ENCODE results near the gene RO60. TPM values are rescaled to one million over a fixed set of nuclear protein-coding genes. Genes with fewer than 3 reads are reported as not detected.

RO60 gene
- total and polyA plus RNA-seq, 2 of the 13 experiments (the other 11 are each of a cell fraction or from before 2014, with no cell fraction given) = 20.3 to 53.7 TPM

DNA sequence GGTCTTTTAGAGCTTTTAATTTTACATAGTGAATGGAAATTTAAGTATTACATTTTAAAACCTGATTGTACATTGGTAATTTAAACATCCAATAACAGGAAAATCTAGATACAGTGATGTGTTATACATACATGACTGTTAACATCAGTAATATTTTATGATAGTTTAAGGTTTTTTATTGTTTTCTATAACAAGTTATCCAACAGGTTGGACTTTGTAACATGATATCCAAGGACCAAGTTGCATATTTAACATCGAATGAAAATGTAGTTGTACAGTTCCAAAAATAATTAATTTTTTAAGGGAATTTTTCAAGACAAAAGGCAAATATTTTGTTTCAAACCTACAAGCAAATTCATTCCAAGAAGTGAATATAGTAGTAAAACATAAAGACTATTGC, 31.5 kb downstream of the RO60 start (continued):
- TF ChIP-seq, protein P1, sequence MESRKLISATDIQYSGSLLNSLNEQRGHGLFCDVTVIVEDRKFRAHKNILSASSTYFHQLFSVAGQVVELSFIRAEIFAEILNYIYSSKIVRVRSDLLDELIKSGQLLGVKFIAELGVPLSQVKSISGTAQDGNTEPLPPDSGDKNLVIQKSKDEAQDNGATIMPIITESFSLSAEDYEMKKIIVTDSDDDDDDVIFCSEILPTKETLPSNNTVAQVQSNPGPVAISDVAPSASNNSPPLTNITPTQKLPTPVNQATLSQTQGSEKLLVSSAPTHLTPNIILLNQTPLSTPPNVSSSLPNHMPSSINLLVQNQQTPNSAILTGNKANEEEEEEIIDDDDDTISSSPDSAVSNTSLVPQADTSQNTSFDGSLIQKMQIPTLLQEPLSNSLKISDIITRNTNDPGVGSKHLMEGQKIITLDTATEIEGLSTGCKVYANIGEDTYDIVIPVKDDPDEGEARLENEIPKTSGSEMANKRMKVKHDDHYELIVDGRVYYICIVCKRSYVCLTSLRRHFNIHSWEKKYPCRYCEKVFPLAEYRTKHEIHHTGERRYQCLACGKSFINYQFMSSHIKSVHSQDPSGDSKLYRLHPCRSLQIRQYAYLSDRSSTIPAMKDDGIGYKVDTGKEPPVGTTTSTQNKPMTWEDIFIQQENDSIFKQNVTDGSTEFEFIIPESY (CRISPR knock-in tag; IDR thresholded peaks at IDR 0.05) = no peak
- TF ChIP-seq, protein P2, sequence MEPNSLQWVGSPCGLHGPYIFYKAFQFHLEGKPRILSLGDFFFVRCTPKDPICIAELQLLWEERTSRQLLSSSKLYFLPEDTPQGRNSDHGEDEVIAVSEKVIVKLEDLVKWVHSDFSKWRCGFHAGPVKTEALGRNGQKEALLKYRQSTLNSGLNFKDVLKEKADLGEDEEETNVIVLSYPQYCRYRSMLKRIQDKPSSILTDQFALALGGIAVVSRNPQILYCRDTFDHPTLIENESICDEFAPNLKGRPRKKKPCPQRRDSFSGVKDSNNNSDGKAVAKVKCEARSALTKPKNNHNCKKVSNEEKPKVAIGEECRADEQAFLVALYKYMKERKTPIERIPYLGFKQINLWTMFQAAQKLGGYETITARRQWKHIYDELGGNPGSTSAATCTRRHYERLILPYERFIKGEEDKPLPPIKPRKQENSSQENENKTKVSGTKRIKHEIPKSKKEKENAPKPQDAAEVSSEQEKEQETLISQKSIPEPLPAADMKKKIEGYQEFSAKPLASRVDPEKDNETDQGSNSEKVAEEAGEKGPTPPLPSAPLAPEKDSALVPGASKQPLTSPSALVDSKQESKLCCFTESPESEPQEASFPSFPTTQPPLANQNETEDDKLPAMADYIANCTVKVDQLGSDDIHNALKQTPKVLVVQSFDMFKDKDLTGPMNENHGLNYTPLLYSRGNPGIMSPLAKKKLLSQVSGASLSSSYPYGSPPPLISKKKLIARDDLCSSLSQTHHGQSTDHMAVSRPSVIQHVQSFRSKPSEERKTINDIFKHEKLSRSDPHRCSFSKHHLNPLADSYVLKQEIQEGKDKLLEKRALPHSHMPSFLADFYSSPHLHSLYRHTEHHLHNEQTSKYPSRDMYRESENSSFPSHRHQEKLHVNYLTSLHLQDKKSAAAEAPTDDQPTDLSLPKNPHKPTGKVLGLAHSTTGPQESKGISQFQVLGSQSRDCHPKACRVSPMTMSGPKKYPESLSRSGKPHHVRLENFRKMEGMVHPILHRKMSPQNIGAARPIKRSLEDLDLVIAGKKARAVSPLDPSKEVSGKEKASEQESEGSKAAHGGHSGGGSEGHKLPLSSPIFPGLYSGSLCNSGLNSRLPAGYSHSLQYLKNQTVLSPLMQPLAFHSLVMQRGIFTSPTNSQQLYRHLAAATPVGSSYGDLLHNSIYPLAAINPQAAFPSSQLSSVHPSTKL (CRISPR knock-in tag; IDR thresholded peaks at IDR 0.05) = no peak
- no peak for TF ChIP-seq EEA1 (CRISPR knock-in tag; IDR thresholded peaks at IDR 0.05; ENCODE audit: borderline replicate concordance)
- TF ChIP-seq ZSCAN30 (CRISPR knock-in tag; IDR thresholded peaks at IDR 0.05) = no peak
- no peak for TF ChIP-seq HNRNPK (IDR thresholded peaks at IDR 0.05; ENCODE audit: low read depth, low read length, poor library complexity, severe bottlenecking)
- TF ChIP-seq IRX3 (CRISPR knock-in tag; IDR thresholded peaks at IDR 0.05; ENCODE audit: borderline replicate concordance, low read depth) = no peak

DNA sequence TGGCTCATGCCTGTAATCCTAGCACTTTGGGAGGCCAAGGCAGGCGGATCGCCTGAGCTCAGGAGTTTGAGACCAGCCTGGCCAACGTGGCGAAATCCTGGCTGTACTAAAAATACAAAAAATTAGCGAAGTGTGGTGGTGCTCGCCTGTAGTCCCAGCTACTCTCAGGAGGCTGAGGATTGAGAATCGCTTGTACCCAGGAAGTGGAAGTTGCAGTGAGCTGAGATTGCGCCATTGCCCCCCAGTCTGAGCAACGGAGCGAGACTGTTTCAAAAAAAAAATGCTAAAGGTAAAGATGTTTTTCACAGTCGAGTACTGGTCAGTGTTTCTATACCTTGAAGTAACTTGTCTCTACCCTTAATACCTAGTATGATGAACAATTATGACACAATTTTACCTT, 34.7 kb downstream of the RO60 start:
- Histone ChIP-seq H4K20me1 (ENCODE audit: insufficient read depth, low read length) (no peaks in the 10 kb centered on the region), H2AFZ (ENCODE audit: low read length) (no peak overlapping the region), H3K9me3 (ENCODE audit: low read length) (no peaks in the 10 kb centered on the region), H3K4me3 (replicated peaks in 1 of 3; ENCODE audit: insufficient read depth in 1 of 3, low read depth in 2 of 3, low read length in 3 of 3) (no peak overlapping the region), H3K27me3 (ENCODE audit: control insufficient read depth in 1 of 2, insufficient read depth in 2 of 2, low read length in 2 of 2) (no peaks in the 10 kb centered on the region), H3K79me2 (ENCODE audit: insufficient read depth, low read length) (no peaks in the 10 kb centered on the region), H3K27ac (ENCODE audit: extremely low read length, insufficient read depth, low read length) (no peak overlapping the region), H3K4me2 (ENCODE audit: low read depth, low read length) (no peak overlapping the region), H3K9ac (ENCODE audit: insufficient read depth, low read depth, low read length) (no peak overlapping the region), H3K36me3 (replicated peaks in 1 of 2; ENCODE audit: control insufficient read depth in 1 of 2, insufficient read depth in 2 of 2, low read length in 2 of 2) (peaks cover 1 to 33% of the 10 kb centered on the region in 2 experiments), H3K4me1 (ENCODE audit: insufficient read depth, low read length) (no peaks in the 10 kb centered on the region)
- BruUV-seq (replicated peaks) = no TSS peak
- no peak for DNase-seq (ENCODE audit: low spot score)
- ChIA-PET CTCF (ENCODE audit: low intra/inter-chr PET ratio, low total read pairs) (no interaction called here), POLR2A (interaction anchor here (3.2 kb wide), 1 partner anchor 11 kb away, joined by 10 read pairs; the partner anchor contains the start of gene GLRX2)
- no peak for ATAC-seq
- no peak for TF ChIP-seq NCOA2 (CRISPR knock-in tag; IDR thresholded peaks at IDR 0.05)
- TF ChIP-seq ZNF549 (CRISPR knock-in tag; IDR thresholded peaks at IDR 0.05) = no peak
- intact Hi-C loops (cut with micrococcal nuclease; ENCODE audit: unreplicated experiment) (no loop called here), in situ Hi-C loops (cut with HindIII; ENCODE audit: extremely low pct_ligation_motif_present, low pct_unique_long_range_greater_than_20kb) (no loop called here)
- no peak for FAIRE-seq
- WGBS (ENCODE audit: low lambda C conversion rate) = 96% methylated on average over 11 of the region's 11 CpGs

Measured in HepG2 (cell line).